Astrocyte of the cerebellum (primary cell): ENCODE results near the gene IL2RA.
"Not testable (repeated sequence)": the region's sequence is repeated elsewhere in the genome, so short reads cannot be mapped to it uniquely, and the experiment has no call there.

Source experiments
- DNase-seq: peaks from one replicate; pipeline ENCODE4 v3.0.0-alpha.2; 2011; ENCODE audit warnings: low read depth
- H3K4me3 ChIP-seq: 2 replicates; pipeline ENCODE4 v1.5.1; 2011; ENCODE audit warnings: mild to moderate bottlenecking, low read depth, low read length, moderate library complexity
- in situ Hi-C: cut with HindIII; loops from 2 replicates; pipeline ENCODE4 v1.10.0; 2017; ENCODE audit warnings: low sequenced_read_pairs
- TF ChIP-seq, protein P1 (sequence below): IDR thresholded peaks from 2 replicates; pipeline ENCODE4 v1.5.1; 2012; ENCODE audit warnings: low read length, low read depth, moderate library complexity, mild to moderate bottlenecking; ENCODE audit errors: missing control alignments

The IL2RA gene

DNA sequence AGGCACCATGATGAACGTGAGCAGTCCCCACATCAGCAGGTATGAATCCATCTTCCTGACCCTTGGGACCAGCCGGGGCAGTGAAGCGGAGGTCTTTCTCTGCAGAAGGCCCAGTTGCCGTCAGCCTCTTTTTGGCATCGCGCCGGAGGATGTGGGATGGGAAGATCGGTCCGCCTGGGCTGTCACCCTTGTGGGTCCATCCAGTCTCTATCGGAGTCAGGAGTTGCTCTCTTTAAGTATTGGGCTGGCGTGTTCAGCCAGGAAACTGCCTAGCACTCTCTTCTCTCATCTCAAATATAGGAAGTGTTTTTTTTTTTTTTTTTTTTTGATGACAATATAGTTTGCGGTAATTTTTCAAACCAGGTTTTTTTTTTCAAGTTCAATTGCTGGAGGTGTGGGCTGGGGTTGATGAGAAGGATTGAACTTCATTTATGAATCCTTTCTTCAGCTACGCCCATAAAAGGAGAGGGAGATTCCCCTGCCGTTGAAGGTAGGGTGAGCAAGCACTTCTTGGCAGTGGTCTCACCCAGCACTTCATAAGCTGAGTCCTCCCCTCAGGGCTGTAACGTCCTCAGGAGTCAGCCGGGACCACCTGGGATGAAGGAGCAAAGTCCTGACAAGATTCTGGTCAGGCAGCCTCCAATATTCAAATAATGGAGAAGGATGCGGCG is at the start of gene IL2RA:
IL2RA (minus strand) TSS at position 267 of the 671 bp plus-strand sequence; CDS start at position 51, 216 bp downstream.
- no peak for DNase-seq
- H3K4me3 ChIP-seq, result no peak within 1 kb of the TSS
- TF ChIP-seq, protein P1, sequence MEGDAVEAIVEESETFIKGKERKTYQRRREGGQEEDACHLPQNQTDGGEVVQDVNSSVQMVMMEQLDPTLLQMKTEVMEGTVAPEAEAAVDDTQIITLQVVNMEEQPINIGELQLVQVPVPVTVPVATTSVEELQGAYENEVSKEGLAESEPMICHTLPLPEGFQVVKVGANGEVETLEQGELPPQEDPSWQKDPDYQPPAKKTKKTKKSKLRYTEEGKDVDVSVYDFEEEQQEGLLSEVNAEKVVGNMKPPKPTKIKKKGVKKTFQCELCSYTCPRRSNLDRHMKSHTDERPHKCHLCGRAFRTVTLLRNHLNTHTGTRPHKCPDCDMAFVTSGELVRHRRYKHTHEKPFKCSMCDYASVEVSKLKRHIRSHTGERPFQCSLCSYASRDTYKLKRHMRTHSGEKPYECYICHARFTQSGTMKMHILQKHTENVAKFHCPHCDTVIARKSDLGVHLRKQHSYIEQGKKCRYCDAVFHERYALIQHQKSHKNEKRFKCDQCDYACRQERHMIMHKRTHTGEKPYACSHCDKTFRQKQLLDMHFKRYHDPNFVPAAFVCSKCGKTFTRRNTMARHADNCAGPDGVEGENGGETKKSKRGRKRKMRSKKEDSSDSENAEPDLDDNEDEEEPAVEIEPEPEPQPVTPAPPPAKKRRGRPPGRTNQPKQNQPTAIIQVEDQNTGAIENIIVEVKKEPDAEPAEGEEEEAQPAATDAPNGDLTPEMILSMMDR, result no peak
- in situ Hi-C loops, result no loop called here

DNA sequence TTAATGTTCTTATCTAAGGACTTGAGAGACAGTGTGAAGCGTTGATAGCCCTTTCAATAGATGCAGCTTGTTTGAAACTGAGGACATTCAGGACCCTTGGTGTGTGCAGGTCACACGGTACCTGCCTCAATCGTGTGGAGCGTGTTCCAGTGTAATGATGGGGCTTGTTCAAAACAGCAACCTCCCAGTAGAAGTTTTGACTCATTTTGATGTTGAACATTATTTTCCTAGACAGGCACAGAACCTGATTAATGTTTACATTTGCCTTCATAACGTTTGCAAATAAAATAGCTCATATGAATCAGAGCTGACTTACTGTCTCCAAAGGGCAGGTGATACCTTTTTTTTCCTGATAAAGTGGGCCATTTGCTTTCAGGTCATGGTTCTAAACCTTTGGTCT is 48.0 kb upstream of the IL2RA start:
- no peak overlapping the region for H3K4me3 ChIP-seq
- in situ Hi-C loops, result no loop called here
- no peak for DNase-seq
- TF ChIP-seq, protein P1, result no peak

DNA sequence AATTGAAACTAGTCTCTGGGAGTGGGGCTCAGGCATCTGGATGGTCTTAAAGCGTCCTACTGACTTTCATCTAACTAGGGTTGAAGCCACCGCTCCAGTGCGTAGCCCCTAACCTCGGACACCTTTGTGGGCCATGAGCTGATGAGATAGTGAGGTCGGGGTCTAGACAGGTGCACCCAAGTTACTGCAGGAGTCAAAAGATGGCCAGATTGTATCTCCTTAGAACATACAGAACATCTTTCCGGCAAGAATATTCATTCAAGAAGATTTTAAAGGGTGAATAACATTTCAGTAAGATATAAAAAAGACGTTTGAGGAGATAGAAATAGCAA is 47.2 kb upstream of the IL2RA start:
- TF ChIP-seq, protein P1, result no peak
- in situ Hi-C loops, result no loop called here
- H3K4me3 ChIP-seq, result no peak overlapping the region
- DNase-seq, result no peak

DNA sequence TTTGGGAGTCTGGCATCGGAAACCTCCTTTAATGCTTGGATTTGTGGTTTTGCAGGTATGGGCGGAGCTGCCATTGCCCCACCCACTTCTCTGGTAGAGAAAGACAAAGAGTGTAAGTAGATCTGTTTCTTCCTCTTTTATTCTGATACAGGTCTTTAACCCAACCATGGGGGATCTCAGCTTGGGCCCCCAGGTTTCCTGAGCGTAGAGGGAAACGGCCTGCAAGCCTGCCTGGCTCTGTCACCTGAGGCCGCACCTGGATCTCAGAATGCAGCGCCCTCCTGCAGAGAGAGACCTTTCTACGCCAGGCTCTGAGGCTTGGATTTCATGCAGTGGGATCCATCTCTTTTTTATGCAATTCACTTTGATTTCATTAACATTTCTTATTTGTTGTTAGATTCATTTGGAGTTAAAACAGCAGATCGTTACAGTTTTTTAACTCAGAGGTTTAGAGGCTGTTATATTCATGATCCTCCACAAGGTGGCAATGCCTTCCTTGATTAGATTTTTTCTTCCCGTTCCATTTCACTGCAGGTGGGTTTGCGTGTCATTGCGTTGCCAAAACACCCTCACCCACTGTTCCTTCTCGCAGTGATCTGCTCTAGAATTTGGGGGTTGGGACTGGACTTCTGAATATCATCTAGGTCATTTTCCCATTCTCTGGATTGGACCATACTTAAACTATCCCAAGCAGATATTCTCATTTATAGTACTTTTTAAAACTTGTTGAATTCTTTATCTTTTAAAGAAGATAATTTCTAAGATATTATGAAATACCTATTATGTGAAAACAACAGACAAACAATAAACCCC is 46.7 kb upstream of the IL2RA start:
- TF ChIP-seq, protein P1, result peak; percentile 59
- no peak overlapping the region for H3K4me3 ChIP-seq
- DNase-seq, result no peak
- in situ Hi-C loops, result no loop called here

DNA sequence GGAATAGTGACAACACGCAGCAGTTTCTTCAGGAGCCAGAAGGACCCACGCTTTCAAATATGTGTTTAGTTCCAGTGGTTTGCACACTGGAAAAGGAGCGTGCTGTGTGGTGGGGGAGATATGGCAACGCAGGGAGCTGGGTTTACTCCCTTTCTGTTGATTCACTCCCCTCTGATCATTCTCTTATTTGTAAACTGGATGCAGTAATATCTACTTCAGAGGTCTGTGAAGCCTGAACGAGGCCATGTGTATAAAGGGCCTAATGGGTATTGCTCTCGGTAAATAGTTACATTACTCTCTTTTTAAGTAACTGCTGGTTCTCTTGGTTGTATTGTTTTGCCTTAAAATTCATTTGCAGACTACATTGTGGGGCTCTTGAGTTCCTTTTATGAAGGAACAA is 45.9 kb upstream of the IL2RA start:
- no peak overlapping the region for H3K4me3 ChIP-seq
- no peak for DNase-seq
- TF ChIP-seq, protein P1, result no peak
- in situ Hi-C loops, result no loop called here

DNA sequence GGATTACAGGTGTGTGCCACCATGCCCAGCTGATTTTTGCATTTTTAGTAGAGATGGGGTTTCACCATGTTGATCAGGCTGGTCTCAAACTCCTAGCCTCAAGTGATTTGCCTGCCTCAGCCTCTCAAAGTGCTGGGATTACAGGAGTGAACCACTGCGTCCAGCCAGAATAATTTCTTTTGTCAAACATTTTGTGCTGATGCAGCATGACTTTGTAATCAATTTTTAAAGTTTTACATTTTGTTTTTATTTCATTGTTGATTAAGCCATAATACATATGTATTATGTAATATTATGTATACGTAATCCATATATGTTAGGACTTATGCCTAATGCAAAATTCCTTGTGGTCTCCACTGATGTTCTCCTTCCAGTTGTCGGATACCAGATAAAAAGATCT is 45.4 kb upstream of the IL2RA start:
- H3K4me3 ChIP-seq, DNase-seq, in situ Hi-C loops: not testable (repeated sequence)

DNA sequence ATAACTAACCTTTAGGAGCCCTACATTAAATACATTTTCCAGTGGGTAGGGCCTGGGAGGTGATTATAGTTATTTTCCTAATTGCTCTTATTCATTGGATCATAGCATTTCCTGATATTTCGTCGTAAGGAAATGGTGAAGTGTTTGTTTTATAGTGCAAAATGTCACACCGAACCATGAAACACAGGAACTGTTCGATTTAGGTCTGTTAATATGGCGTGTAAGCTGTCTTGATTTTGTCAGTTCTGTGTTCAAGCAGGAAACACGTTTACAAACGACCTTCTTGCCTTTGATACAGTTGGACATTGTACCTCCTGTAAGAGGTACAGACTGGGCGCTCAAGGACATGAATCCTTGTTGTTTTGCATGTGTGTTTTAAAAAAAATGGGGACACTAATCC is 41.4 kb upstream of the IL2RA start:
- TF ChIP-seq, protein P1, result no peak
- no peak overlapping the region for H3K4me3 ChIP-seq
- no peak for DNase-seq
- in situ Hi-C loops, result no loop called here
